ENCODE results near the gene FAM167B. TPM values are rescaled to one million over a fixed set of nuclear protein-coding genes. Genes with fewer than 3 reads are reported as not detected.

FAM167B gene
- total RNA-seq, 1 donor from 2014 or later = 3.8 TPM

DNA sequence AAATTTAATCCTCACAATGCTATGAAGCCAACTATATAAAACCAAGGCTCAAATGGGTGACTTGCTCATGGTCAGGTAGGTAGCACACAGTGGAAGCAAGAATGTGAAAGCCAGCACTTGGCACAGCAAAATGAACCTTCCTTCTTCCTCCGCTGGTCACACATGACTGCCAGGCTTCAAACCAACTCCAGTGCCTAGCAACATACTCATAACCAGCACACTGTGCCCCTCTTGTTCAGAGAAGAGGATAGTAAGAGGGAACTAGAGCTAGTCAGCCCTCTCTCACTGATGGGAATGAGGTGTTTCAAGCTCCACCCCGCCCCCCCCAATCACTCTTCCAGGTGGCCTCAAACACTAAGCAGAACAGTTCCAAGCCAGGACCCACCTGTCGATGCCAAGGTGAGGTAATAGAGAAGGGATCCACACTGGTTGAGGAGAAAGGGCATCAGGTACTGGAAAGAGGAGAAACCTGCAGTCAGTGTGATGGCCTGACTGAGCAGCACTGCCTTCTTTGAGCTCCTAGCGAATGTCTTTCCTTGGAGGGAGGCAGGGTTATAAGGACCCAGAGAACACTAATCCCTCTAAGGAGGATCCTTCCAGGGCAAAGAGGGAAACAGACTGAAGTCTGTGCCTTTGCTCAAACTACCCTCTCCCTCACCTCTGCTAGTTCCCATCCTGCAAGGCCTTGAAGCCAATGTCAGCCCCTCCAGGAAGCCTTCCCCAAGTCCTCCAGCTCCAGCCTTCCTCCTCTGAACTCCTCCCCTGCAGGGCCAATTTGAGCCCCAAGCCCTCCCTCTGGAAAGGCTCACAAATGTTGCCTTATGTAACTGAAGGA is 26.1 kb upstream of the FAM167B start:
- H3K4me1 Mint-ChIP-seq (ENCODE audit: low read depth) = peaks cover 23% of the 10 kb centered on the region
- H3K27me3 Mint-ChIP-seq = no peaks in the 10 kb centered on the region
- peaks cover 6% of the 10 kb centered on the region for H3K36me3 Mint-ChIP-seq (ENCODE audit: insufficient read depth)
- no peak for DNase-seq (ENCODE audit: low spot score, unreplicated experiment)
- peak overlapping the region; percentile 98 for H3K27ac Mint-ChIP-seq
- H3K9me3 Mint-ChIP-seq (ENCODE audit: low read depth) = no peaks in the 10 kb centered on the region
- TF ChIP-seq, protein P1, sequence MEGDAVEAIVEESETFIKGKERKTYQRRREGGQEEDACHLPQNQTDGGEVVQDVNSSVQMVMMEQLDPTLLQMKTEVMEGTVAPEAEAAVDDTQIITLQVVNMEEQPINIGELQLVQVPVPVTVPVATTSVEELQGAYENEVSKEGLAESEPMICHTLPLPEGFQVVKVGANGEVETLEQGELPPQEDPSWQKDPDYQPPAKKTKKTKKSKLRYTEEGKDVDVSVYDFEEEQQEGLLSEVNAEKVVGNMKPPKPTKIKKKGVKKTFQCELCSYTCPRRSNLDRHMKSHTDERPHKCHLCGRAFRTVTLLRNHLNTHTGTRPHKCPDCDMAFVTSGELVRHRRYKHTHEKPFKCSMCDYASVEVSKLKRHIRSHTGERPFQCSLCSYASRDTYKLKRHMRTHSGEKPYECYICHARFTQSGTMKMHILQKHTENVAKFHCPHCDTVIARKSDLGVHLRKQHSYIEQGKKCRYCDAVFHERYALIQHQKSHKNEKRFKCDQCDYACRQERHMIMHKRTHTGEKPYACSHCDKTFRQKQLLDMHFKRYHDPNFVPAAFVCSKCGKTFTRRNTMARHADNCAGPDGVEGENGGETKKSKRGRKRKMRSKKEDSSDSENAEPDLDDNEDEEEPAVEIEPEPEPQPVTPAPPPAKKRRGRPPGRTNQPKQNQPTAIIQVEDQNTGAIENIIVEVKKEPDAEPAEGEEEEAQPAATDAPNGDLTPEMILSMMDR (IDR thresholded peaks at IDR 0.05; ENCODE audit: unreplicated experiment) = no peak
- H3K4me3 Mint-ChIP-seq (ENCODE audit: low read depth) = peak overlapping the region; percentile 98

- Mint-ChIP-seq H3K4me1 (ENCODE audit: low read depth) (peaks cover 22% of the 10 kb centered on the region), H3K27ac (peak overlapping the region; percentile 98), H3K36me3 (ENCODE audit: insufficient read depth) (peaks cover 6% of the 10 kb centered on the region), H3K27me3 (no peaks in the 10 kb centered on the region), H3K4me3 (ENCODE audit: low read depth) (peak overlapping the region; percentile 98), H3K9me3 (ENCODE audit: low read depth) (no peaks in the 10 kb centered on the region)
- TF ChIP-seq, protein P1 (IDR thresholded peaks at IDR 0.05; ENCODE audit: unreplicated experiment) = no peak
- no peak for DNase-seq (ENCODE audit: low spot score, unreplicated experiment)
Measured at GRCh38 chr1:32221581-32221979, 25.4 kb upstream of the FAM167B start.

- TF ChIP-seq, protein P1 (IDR thresholded peaks at IDR 0.05; ENCODE audit: unreplicated experiment) = no peak
- Mint-ChIP-seq H3K27ac (peak within 1 kb of the TSS; percentile 98), H3K4me1 (ENCODE audit: low read depth) (peaks cover 22% of the 10 kb centered on the region), H3K4me3 (ENCODE audit: low read depth) (peak within 1 kb of the TSS; percentile 98), H3K27me3 (no peaks in the 10 kb centered on the region), H3K9me3 (ENCODE audit: low read depth) (no peaks in the 10 kb centered on the region), H3K36me3 (ENCODE audit: insufficient read depth) (peaks cover 6% of the 10 kb centered on the region)
- peak; percentile 76 for DNase-seq (ENCODE audit: low spot score, unreplicated experiment)
Measured at GRCh38 chr1:32221980-32222755, 24.9 kb upstream of the FAM167B start, which contains the start of the genes EIF3I and TMEM234. TSS of gene EIF3I (plus strand) at chr1:32222407. CDS start at chr1:32222442, 35 bp downstream. TSS of gene TMEM234 (minus strand) at chr1:32222353. CDS start at chr1:32222322, 31 bp downstream.

- Mint-ChIP-seq H3K36me3 (ENCODE audit: insufficient read depth) (peaks cover 12% of the 10 kb centered on the region), H3K4me1 (ENCODE audit: low read depth) (peaks cover 22% of the 10 kb centered on the region), H3K27ac (peak overlapping the region; percentile 71), H3K27me3 (no peaks in the 10 kb centered on the region), H3K9me3 (ENCODE audit: low read depth) (no peaks in the 10 kb centered on the region), H3K4me3 (ENCODE audit: low read depth) (peak overlapping the region; percentile 98)
- TF ChIP-seq, protein P1 (IDR thresholded peaks at IDR 0.05; ENCODE audit: unreplicated experiment) = no peak
- DNase-seq (ENCODE audit: low spot score, unreplicated experiment) = no peak
Measured at GRCh38 chr1:32223683-32224082, 23.3 kb upstream of the FAM167B start.

DNA sequence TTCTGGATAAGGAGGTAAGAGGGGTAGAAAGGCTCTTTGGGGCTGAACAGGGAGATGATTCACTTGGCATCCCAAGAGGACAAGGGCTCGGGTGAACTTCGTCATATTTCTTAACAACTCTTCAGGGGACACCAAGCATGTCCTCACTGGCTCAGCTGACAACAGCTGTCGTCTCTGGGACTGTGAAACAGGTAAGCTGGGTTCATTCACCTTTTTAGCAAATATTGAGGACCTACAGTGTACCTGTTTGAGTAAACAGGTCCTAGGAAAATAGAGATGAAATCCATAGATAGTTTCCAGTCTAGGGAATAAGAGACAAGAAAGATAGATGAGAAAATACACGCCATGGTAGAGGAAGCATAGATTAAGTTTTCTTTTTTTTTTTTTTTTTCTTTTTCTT is 22.7 kb upstream of the FAM167B start:
- TF ChIP-seq, protein P1 (IDR thresholded peaks at IDR 0.05; ENCODE audit: unreplicated experiment) = no peak
- Mint-ChIP-seq H3K9me3 (ENCODE audit: low read depth) (no peaks in the 10 kb centered on the region), H3K4me1 (ENCODE audit: low read depth) (peaks cover 22% of the 10 kb centered on the region), H3K4me3 (ENCODE audit: low read depth) (peak overlapping the region; percentile 60), H3K27me3 (no peaks in the 10 kb centered on the region), H3K36me3 (ENCODE audit: insufficient read depth) (peaks cover 14% of the 10 kb centered on the region), H3K27ac (peak overlapping the region; percentile 71)
- no peak for DNase-seq (ENCODE audit: low spot score, unreplicated experiment)

All from progenitor cell of endocrine pancreas (in vitro differentiated cells).